Measurements from ENCODE around the gene PCBP3. TPM values are rescaled to one million over a fixed set of nuclear protein-coding genes. Genes with fewer than 3 reads are reported as not detected.
"Not testable (repeated sequence)": the region's sequence is repeated elsewhere in the genome, so short reads cannot be mapped to it uniquely, and the experiment has no call there.

PCBP3 gene
- total RNA-seq, 1 donor: 1.1 TPM

GRCh38 chr21:45607021-45607908, 36.3 kb upstream of the PCBP3 start:
- no peak for TF ChIP-seq CTCF (IDR thresholded peaks at IDR 0.05; ENCODE audit: extremely low read depth, low read depth, low read length)
- DNase-seq (ENCODE audit: insufficient read length, low spot score, missing footprints): peak; percentile 65
- no peaks in the 10 kb centered on the region for H4K20me1 ChIP-seq (ENCODE audit: insufficient read depth, low read length)
- no peaks in the 10 kb centered on the region for H3K79me2 ChIP-seq (ENCODE audit: insufficient read depth, low read length)
- peaks cover 7% of the 10 kb centered on the region for H3K27me3 ChIP-seq (ENCODE audit: insufficient read depth, low read length)
- peaks cover under 1% of the 10 kb centered on the region for H3K4me1 ChIP-seq (ENCODE audit: insufficient read depth, low read length)
- no peak overlapping the region for H3K4me3 ChIP-seq (ENCODE audit: insufficient read depth, low read length)
- H2AFZ ChIP-seq (ENCODE audit: low read length): no peak overlapping the region
- no peaks in the 10 kb centered on the region for H3K36me3 ChIP-seq (ENCODE audit: insufficient read depth, low read length)
- H3K4me2 ChIP-seq (ENCODE audit: insufficient read depth, low read length): no peak overlapping the region
- H3K9me3 ChIP-seq (ENCODE audit: low read depth, low read length): no peaks in the 10 kb centered on the region
- H3K27ac ChIP-seq (ENCODE audit: low read depth, low read length): no peak overlapping the region

GRCh38 chr21:45607909-45608295, 35.6 kb upstream of the PCBP3 start:
- H3K79me2 ChIP-seq (ENCODE audit: insufficient read depth, low read length): no peaks in the 10 kb centered on the region
- H3K4me2 ChIP-seq (ENCODE audit: insufficient read depth, low read length): no peak overlapping the region
- peaks cover 4% of the 10 kb centered on the region for H3K4me1 ChIP-seq (ENCODE audit: insufficient read depth, low read length)
- peaks cover 7% of the 10 kb centered on the region for H3K27me3 ChIP-seq (ENCODE audit: insufficient read depth, low read length)
- peak; percentile 43 for DNase-seq (ENCODE audit: insufficient read length, low spot score, missing footprints)
- no peaks in the 10 kb centered on the region for H4K20me1 ChIP-seq (ENCODE audit: insufficient read depth, low read length)
- no peak overlapping the region for H3K27ac ChIP-seq (ENCODE audit: low read depth, low read length)
- no peak overlapping the region for H2AFZ ChIP-seq (ENCODE audit: low read length)
- no peaks in the 10 kb centered on the region for H3K36me3 ChIP-seq (ENCODE audit: insufficient read depth, low read length)
- H3K4me3 ChIP-seq (ENCODE audit: insufficient read depth, low read length): no peak overlapping the region
- H3K9me3 ChIP-seq (ENCODE audit: low read depth, low read length): no peaks in the 10 kb centered on the region
- TF ChIP-seq CTCF (IDR thresholded peaks at IDR 0.05; ENCODE audit: extremely low read depth, low read depth, low read length): no peak

- H3K27ac ChIP-seq (ENCODE audit: low read depth, low read length); H3K79me2 ChIP-seq (ENCODE audit: insufficient read depth, low read length); H3K4me3 ChIP-seq (ENCODE audit: insufficient read depth, low read length); H4K20me1 ChIP-seq (ENCODE audit: insufficient read depth, low read length); H3K36me3 ChIP-seq (ENCODE audit: insufficient read depth, low read length); H3K4me2 ChIP-seq (ENCODE audit: insufficient read depth, low read length); H3K9me3 ChIP-seq (ENCODE audit: low read depth, low read length); DNase-seq (ENCODE audit: insufficient read length, low spot score, missing footprints); H3K4me1 ChIP-seq (ENCODE audit: insufficient read depth, low read length); H2AFZ ChIP-seq (ENCODE audit: low read length): not testable (repeated sequence)
- peaks cover 12% of the 10 kb centered on the region for H3K27me3 ChIP-seq (ENCODE audit: insufficient read depth, low read length)
Measured at GRCh38 chr21:45608747-45609470, 34.6 kb upstream of the PCBP3 start.

- H3K27me3 ChIP-seq (ENCODE audit: insufficient read depth, low read length): peaks cover 12% of the 10 kb centered on the region
- H3K79me2 ChIP-seq (ENCODE audit: insufficient read depth, low read length); H3K36me3 ChIP-seq (ENCODE audit: insufficient read depth, low read length); H3K4me3 ChIP-seq (ENCODE audit: insufficient read depth, low read length); DNase-seq (ENCODE audit: insufficient read length, low spot score, missing footprints); H3K9me3 ChIP-seq (ENCODE audit: low read depth, low read length); H3K4me2 ChIP-seq (ENCODE audit: insufficient read depth, low read length); H4K20me1 ChIP-seq (ENCODE audit: insufficient read depth, low read length); H3K27ac ChIP-seq (ENCODE audit: low read depth, low read length); H2AFZ ChIP-seq (ENCODE audit: low read length); H3K4me1 ChIP-seq (ENCODE audit: insufficient read depth, low read length): not testable (repeated sequence)
Measured at GRCh38 chr21:45609616-45610015, 33.9 kb upstream of the PCBP3 start.
